Tongue (tissue), 2 donors: Measurements from ENCODE around the gene SPATA31C1. TPM values are rescaled to one million over a fixed set of nuclear protein-coding genes. Genes with fewer than 3 reads are reported as not detected.
"Not testable (repeated sequence)": the region's sequence is repeated elsewhere in the genome, so short reads cannot be mapped to it uniquely, and the experiment has no call there.

Experiments
- DNase-seq: peaks from one replicate; pipeline ENCODE4 v3.0.0-alpha.2; 2015
- total RNA-seq: library from RNA; depleted of rRNA; stranded (reverse); fragments of >200 nt; gene quantifications from one replicate; pipeline ENCODE4 v1.2.3, GENCODE V29; 2014

Gene SPATA31C1
- total RNA-seq, 1 donor from 2014 or later = 0.21 TPM

DNA sequence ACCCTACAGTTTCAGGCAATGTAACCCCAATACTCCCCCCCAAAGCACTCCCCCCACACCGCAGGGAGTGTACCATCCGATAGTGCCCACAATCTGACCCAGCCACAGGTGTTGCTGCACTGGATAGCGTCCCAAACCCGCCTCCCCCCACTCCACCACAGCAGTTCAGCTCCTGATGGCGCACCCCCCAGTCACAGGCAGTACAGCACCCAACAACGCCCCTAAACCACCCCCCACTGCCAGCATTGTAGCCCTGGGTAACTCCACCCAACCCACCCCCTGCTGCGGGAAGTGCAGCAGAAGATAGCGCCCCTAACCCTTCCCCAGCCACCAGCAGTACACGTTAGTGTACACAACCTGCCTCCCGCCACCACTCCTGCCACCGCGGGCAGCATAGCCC is 20.6 kb downstream of the SPATA31C1 start:
- DNase-seq = not testable (repeated sequence)

DNA sequence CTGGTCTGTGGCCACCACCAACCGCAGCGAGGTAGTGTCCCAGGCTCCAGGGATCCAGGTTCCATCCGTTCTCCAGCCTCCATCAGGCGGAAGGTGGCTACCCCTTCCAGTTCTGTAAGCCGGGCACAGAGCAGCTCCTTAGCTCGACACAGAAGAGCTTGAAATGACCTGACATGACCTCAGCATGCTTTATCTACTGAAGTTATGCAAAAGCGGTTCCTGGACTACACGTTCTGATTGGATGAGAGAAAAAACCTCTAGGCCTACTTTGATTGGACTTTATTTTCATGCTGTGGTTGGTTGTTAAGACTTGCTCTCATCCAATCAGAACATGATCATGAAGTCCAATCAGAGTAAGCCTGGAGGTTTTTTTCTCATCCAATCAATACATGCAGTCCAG is 21.3 kb downstream of the SPATA31C1 start:
- DNase-seq = not testable (repeated sequence)

DNA sequence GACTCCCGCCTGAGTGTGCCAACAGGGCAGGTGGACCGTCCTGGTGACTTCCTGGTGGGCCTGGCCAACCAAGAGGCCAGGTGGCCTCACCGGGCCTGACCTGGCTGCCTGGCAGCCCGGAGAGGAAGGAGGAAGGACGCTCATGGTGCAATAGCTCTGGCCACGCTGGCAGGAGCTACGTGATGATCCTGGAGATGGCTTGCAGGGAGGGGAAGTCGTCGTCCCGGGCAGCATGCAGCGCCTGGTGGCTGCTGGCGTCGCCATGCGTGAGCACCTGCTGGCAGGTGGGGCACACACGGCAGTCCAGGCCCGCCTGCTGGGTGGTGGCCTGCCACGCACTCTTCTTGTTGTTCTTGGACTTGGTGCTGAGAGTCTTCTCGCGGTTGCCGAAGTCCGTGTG is 26.3 kb downstream of the SPATA31C1 start:
- no peak for DNase-seq

DNA sequence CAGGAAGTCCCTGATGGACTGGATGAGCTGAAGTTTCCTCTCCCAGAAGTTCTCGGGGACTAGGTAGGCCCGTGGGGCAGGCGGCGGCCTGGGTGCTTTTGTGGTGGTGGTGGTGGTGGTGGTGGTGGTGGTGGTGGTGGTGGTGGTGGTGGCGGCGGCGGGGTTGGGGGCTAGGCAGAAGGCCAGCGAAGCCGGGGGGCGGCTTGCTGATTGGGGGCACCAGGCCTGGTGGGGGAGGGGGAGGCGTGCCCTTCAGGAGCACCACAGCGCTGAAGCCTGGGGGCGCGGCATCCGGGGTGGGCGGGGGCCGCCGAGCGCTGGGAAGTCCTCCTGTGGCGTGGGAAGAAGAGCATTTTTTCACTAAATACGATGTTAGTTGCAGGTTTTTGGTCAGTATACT is 26.9 kb downstream of the SPATA31C1 start:
- DNase-seq = no peak

DNA sequence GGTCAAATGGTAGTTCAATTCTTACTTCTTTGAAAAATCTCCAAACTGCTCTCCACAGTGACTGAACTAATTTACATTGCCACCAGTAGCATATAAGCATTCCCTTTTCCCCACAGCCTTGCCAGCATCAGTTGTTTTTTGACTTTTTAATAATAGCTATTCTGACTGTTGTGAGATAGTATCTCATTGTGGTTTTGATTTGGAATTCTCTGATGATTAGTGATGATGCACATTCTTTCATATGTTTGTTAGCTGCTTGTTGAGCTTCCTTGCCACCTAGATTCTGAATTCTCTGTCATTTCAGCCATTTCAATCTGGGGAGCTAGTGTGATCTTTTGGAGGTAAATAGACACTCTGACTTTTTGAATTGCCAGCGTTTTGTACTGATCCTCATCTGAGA is 32.5 kb downstream of the SPATA31C1 start:
- no peak for DNase-seq

DNA sequence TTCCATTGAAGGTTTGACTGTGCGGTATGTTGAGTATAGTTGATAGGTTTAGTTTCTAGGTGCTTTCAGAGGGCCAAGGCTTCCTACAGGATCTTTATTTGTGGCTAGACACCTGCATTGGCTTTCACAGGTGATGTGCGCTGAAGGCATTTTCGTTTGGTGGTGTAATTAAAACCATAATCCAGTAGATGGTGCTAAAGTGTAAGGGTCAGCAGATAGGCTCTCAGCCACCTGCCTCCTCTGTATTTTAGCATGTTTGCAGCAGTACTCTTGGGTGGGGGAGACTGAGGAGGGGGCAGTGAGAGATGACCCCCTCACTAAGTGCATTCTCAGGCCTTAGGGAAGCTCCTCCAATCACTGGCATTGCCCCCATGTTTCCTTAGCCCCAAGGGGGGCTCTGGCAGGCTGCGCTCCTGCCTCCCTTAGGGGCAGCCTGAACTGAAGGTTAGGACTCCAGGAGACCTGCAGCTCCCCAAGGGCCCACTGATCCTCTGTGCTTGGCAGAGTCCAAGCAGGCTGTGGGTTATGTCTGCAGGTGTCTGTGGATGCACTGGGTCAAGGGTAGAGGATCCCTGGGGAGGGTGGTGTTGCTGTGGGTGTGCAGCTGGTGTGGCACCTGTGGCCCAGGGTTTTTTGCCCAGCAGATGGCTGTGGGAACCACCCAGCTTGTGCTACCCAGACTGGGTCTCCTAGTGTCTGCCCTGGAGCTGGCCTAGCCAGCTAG is 33.2 kb downstream of the SPATA31C1 start:
- DNase-seq = no peak

DNA sequence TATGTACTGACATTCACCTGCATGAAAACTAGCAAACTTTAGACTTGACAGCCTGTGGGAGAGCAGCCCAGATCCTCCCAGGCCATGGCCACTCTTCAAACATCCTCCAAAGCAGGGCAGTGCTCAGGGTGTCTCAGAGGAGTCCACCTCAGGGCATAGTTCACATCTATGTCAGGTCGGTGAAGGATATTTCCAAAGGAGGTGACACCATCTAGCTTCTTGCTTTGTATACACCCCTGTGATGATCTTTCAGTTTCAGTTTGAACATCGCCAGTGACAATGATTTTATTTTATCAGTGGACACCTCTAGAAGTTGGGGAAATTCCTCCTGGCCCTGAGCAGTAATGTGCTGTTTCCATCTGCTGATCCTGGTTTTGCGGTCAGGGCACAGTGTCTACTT is 36.5 kb downstream of the SPATA31C1 start:
- no peak for DNase-seq

DNA sequence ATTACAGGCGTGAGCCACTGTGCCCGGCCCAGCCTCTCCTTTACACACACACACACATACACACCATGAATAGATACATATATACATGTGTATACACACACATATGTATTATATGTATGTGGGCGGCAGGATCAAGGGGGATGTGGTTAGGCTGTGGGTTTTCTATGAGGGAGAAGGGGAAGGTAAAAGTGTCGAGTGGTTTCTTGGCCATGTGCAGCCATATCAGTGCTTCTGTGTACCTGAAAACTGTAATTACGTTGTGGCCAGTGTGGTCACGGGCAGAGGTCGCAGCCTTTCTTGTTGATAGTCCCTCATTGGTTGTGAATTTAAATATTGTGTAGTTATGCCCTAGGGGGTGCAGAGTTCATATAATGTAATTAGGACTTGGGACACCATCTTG is 40.1 kb downstream of the SPATA31C1 start:
- DNase-seq = no peak

DNA sequence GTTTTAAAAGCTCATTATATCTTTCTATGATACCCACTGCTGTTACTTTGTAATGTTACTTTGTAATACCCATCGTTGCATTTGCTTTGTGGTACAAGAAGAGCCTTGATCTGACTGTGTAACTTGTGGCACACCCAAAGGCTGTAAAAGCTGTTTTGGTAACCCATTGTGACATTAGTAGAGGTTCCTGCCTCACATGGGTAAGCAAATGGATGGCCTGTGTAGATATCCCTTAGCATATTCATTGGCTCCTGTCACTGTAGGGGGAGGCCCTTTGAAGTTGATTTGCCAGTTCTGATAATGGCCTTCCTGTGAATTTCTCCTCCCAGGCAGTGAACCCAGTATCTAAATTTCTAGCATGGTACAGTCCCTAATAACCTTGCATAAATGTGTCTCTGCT is 40.8 kb downstream of the SPATA31C1 start:
- no peak for DNase-seq

DNA sequence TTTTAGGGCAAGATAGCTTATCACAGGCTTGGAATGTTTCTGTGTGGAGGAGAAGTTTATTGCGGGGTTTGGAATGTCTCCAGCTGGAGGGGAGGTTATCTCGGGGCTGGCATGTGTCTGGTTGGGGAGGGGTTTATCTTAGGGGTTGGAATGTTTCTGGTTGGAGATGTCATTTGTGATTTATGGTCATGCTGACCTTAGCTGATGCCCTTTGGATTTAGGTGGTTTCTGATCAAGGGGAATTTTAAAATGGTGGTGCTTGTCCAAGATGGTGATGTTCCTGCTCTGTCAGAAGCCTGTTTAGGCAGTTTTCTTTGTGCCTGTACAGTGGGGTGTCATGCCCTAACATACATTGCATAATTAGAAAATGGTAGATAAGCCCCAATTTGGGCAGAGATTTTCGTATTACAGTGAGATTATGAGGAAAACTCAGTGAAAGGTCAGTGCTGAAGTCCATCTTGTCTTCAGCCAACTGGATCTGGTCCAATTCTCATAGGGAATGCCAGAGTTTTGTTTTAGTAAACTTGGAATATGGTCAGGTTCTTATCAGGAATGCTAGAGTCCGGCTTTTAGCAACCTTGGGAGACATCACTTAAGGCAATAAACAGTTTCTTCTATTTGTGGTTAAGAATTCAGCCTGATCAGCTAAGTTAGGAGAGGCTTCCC is 42.3 kb downstream of the SPATA31C1 start:
- no peak for DNase-seq

DNA sequence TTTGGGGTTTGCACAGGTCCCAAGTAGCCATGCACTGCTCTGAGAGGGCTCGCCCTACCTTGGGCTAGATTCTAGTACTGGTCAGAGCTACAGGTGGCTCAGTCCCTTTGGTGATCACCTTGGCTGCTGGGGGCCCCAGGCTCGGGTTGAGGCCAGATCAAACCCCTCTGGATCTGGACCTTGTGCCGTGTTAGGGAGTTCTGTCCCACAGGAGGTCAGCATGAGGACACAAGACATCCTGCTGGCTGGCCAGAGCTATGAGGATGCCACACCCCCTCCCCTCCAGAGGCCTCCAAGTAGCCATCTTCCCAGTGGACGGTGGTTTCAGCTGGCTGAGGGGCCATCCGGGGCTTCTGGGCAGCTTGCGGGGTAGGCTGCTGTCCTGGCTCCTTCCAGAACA is 46.0 kb downstream of the SPATA31C1 start:
- DNase-seq = no peak

DNA sequence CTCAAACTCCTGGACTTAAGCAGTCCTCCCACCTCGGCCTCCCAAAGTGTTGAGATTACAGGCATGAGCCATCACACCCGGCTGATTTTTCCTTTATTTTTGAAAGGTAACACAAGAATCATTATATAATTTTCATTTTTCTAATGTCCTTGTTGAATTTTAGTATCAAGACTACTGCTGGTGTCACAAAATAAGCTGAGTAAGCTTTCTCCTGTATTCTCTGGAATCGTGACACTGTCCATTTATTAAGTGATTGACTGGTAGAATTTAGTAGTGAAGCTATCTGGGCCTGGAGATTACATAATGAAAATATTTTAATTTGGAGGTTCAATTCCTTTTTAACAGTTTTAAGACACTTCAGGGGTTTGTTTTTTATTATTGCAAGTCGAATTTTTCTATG is 47.1 kb downstream of the SPATA31C1 start:
- DNase-seq = no peak

DNA sequence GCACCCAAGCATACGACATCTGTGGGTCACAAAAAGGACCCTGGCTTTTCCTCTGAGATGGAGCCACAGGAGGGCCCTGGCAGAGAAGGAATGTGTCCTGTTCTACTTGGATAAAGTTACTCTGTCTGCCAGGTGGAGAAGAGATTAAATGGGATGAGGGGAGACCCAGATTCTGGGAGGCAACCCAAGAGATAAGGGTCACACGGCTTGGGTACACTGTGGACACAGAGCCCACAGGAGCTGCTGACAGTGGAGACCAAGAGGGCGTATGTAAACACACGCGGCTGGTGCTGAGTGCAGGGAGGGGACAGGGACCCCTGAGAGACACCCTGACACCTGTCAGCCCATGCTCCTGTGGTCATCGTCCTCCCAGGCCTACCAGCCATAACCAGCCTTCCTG is 50.4 kb downstream of the SPATA31C1 start:
- no peak for DNase-seq

DNA sequence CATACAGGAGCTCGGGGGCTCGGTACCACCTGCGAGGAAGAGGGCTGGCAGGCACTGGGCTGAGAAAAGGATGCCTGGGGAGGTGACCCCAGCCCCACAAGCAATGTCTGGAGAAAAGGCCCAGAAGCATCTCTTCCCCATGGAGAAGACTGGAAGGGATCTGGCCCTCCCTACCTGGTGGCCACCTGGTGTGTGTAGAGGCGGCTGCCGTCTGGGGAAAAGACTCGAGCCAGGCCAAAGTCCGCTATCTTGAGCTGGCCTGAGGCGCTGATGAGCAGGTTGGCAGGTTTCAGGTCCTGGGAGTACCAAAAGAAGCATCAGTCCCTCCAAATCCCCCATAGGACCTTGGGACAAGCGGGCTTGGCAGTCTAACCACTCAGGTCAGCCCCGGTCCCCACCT is 52.8 kb downstream of the SPATA31C1 start:
- DNase-seq = no peak

DNA sequence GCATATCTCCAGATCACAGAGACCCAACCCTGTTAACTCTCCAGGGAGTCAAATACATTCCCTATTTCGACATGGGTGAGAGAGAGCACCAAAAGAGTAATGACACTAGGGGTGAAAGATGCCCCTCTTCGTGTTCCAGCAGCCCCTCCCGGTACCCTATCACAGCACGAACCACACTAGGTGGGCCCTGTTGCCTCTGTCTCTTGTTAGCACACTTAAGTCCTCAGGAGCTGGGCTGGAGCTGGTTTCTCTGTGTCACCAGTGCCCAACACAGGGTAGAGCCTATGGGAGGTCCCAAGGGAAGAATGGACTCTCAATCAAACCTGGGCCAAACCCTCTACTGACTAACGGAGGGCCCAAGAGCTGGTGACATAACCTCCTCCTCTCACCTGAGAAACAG is 55.4 kb downstream of the SPATA31C1 start:
- DNase-seq = no peak

Other genes with a start within 250 kb of the SPATA31C1 start
- gene CTSL, start 191.8 kb upstream of the SPATA31C1 start, total RNA-seq = 70.1 TPM
- gene SPATA31E1, start 35.1 kb upstream of the SPATA31C1 start, total RNA-seq = not detected
- 6.9 TPM for gene CDK20, start 56.6 kb downstream of the SPATA31C1 start, total RNA-seq
- not detected for gene SPATA31C2, start 220.5 kb downstream of the SPATA31C1 start, total RNA-seq